Caco-2 (cell line): Measurements from ENCODE around the gene SLC35F1. TPM values are rescaled to one million over a fixed set of nuclear protein-coding genes. Genes with fewer than 3 reads are reported as not detected.

Source experiments
- BruUV-seq: library from RNA; stranded (reverse); fragments of 400-500 nt; replicated peaks from 2 replicates; lab custom pipeline; 2021; lab: Mats Ljungman, UMichigan
- CTCF ChIA-PET: fragments of 300-600 bp; sonication (Branson Sonifier 250); formaldehyde crosslinking; loops from one replicate; lab custom pipeline; 2022; ENCODE audit warnings: antibody characterized with exemption; lab: Charles Lee
- POLR2A ChIA-PET: fragments of 300-600 bp; sonication (Branson Sonifier 250); formaldehyde crosslinking; loops from one replicate; lab custom pipeline; 2022; ENCODE audit warnings: antibody characterized with exemption; lab: Charles Lee
- DNase-seq, 2 experiments: peaks; one replicate each; pipeline versions ENCODE4 v3.0.0 to v3.0.0-alpha.2; 2020 to 2022
- H3K27me3 ChIP-seq: replicated peaks from 2 replicates; pipeline ENCODE4 v1.6.0; 2011; ENCODE audit warnings: low read length; ENCODE audit not compliant: control insufficient read depth, insufficient read depth
- H3K36me3 ChIP-seq: 2 replicates; pipeline ENCODE4 v1.5.1; 2011; ENCODE audit warnings: low read length; ENCODE audit not compliant: control insufficient read depth, insufficient read depth
- H3K4me1 ChIP-seq: fragments of 250-450 bp; sonication (Bioruptor Pico); 2 replicates; pipeline ENCODE4 v1.5.1; 2020; ENCODE audit warnings: mild to moderate bottlenecking
- H3K4me3 ChIP-seq: 2 replicates; pipeline ENCODE4 v1.5.1; 2011; ENCODE audit warnings: low read depth, mild to moderate bottlenecking, control low read depth, low read length
- H3K9me3 ChIP-seq: fragments of 250-450 bp; sonication (Bioruptor Pico); 2 replicates; pipeline ENCODE4 v1.5.1; 2020; ENCODE audit warnings: mild to moderate bottlenecking, moderate library complexity
- H3K27ac Mint-ChIP-seq: one replicate; pipeline ENCODE4 v1.8.0; 2022; ENCODE audit warnings: mixed read lengths; ENCODE audit not compliant: unreplicated experiment
- H3K27me3 Mint-ChIP-seq: one replicate; pipeline ENCODE4 v1.8.0; 2022; ENCODE audit warnings: mixed read lengths; ENCODE audit not compliant: insufficient read depth, unreplicated experiment
- H3K36me3 Mint-ChIP-seq: one replicate; pipeline ENCODE4 v1.8.0; 2022; ENCODE audit warnings: mild to moderate bottlenecking, mixed read lengths; ENCODE audit not compliant: insufficient read depth, unreplicated experiment
- H3K4me1 Mint-ChIP-seq: one replicate; pipeline ENCODE4 v1.8.0; 2022; ENCODE audit warnings: low read depth, mixed read lengths; ENCODE audit not compliant: unreplicated experiment
- H3K4me3 Mint-ChIP-seq: one replicate; pipeline ENCODE4 v1.8.0; 2022; ENCODE audit warnings: mild to moderate bottlenecking, moderate library complexity, mixed read lengths; ENCODE audit not compliant: unreplicated experiment
- H3K9me3 Mint-ChIP-seq: one replicate; pipeline ENCODE4 v1.8.0; 2022; ENCODE audit warnings: mixed read lengths; ENCODE audit not compliant: unreplicated experiment
- intact Hi-C: fragments of 100-400 bp; cut with micrococcal nuclease; formaldehyde crosslinking; loops from one replicate; pipeline ENCODE4 v1.10.0; 2022; ENCODE audit not compliant: unreplicated experiment
- total RNA-seq: library from RNA; stranded (reverse); gene quantifications from 2 replicates; pipeline ENCODE4 v1.2.3, GENCODE V29; 2022
- TF ChIP-seq, protein P1 (sequence below), 2 experiments: fragments of 200-600 bp in 1 of 2; IDR thresholded peaks; 1 replicate in 1 of 2; 2 replicates in 1 of 2; pipeline versions ENCODE4 v1.5.1 to v1.8.0; 2011 to 2022; ENCODE audit warnings: antibody characterized with exemption in 1 of 2, control low read depth in 1 of 2, inconsistent platforms in 1 of 2, low read depth in 1 of 2, low read length in 1 of 2, mild to moderate bottlenecking in 1 of 2, moderate library complexity in 1 of 2; ENCODE audit not compliant: insufficient read depth in 1 of 2, severe bottlenecking in 1 of 2, unreplicated experiment in 1 of 2

SLC35F1 gene
- total RNA-seq, 1 experiment from 2014 or later, result not detected

GRCh38 chr6:118269659-118270058 lies 362.6 kb downstream of the SLC35F1 start:
- no peaks in the 10 kb centered on the region for H3K9me3 ChIP-seq
- Mint-ChIP-seq H3K27ac (no peak overlapping the region), H3K9me3 (no peaks in the 10 kb centered on the region), H3K27me3 (peaks cover 3% of the 10 kb centered on the region), H3K36me3 (no peaks in the 10 kb centered on the region), H3K4me3 (no peak overlapping the region), H3K4me1 (no peaks in the 10 kb centered on the region)
- BruUV-seq, result no TSS peak
- TF ChIP-seq, protein P1, sequence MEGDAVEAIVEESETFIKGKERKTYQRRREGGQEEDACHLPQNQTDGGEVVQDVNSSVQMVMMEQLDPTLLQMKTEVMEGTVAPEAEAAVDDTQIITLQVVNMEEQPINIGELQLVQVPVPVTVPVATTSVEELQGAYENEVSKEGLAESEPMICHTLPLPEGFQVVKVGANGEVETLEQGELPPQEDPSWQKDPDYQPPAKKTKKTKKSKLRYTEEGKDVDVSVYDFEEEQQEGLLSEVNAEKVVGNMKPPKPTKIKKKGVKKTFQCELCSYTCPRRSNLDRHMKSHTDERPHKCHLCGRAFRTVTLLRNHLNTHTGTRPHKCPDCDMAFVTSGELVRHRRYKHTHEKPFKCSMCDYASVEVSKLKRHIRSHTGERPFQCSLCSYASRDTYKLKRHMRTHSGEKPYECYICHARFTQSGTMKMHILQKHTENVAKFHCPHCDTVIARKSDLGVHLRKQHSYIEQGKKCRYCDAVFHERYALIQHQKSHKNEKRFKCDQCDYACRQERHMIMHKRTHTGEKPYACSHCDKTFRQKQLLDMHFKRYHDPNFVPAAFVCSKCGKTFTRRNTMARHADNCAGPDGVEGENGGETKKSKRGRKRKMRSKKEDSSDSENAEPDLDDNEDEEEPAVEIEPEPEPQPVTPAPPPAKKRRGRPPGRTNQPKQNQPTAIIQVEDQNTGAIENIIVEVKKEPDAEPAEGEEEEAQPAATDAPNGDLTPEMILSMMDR (IDR thresholded peaks at IDR 0.05; ENCODE audit: insufficient read depth in 1 of 2, low read depth in 1 of 2, low read length in 1 of 2, severe bottlenecking in 1 of 2, unreplicated experiment in 1 of 2), result no peak
- no peaks in the 10 kb centered on the region for H3K36me3 ChIP-seq
- ChIA-PET POLR2A (no interaction called here), CTCF (no interaction called here)
- H3K27me3 ChIP-seq, result no peaks in the 10 kb centered on the region
- H3K4me1 ChIP-seq, result no peaks in the 10 kb centered on the region
- no peak overlapping the region for H3K4me3 ChIP-seq
- DNase-seq, result no peak
- intact Hi-C loops, result no loop called here

DNA sequence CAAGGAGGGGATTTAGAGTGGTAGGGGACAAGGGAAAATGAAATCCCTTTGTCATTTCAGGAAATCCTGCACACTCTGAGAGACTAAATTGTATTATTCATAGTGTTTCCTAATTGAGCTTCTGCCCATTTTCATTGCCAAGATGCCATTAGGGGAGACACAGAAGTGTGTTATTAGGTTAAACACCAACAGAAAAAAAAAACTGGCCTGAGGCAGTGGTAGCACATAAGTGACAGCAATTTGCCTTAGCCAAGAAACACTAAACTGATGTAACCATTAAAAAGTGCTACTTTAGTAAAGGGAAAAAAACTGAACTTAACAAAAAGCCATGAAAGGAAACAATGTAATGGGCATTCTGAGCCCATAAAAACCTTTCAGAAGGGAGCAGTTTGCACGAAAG lies 370.6 kb downstream of the SLC35F1 start:
- Mint-ChIP-seq H3K27ac (no peak overlapping the region), H3K27me3 (peaks cover 4% of the 10 kb centered on the region), H3K36me3 (no peaks in the 10 kb centered on the region), H3K9me3 (no peaks in the 10 kb centered on the region), H3K4me1 (no peaks in the 10 kb centered on the region), H3K4me3 (no peak overlapping the region)
- H3K27me3 ChIP-seq, result no peaks in the 10 kb centered on the region
- no peaks in the 10 kb centered on the region for H3K9me3 ChIP-seq
- DNase-seq, result no peak
- TF ChIP-seq, protein P1 (IDR thresholded peaks at IDR 0.05; ENCODE audit: insufficient read depth in 1 of 2, low read depth in 1 of 2, low read length in 1 of 2, severe bottlenecking in 1 of 2, unreplicated experiment in 1 of 2), result no peak
- H3K36me3 ChIP-seq, result no peaks in the 10 kb centered on the region
- intact Hi-C loops, result no loop called here
- ChIA-PET CTCF (no interaction called here), POLR2A (no interaction called here)
- H3K4me3 ChIP-seq, result no peak overlapping the region
- no peaks in the 10 kb centered on the region for H3K4me1 ChIP-seq
- BruUV-seq, result no TSS peak

- no peaks in the 10 kb centered on the region for H3K36me3 ChIP-seq
- no peaks in the 10 kb centered on the region for H3K9me3 ChIP-seq
- Mint-ChIP-seq H3K27ac (no peak overlapping the region), H3K27me3 (peaks cover 9% of the 10 kb centered on the region), H3K9me3 (no peaks in the 10 kb centered on the region), H3K36me3 (no peaks in the 10 kb centered on the region), H3K4me1 (no peaks in the 10 kb centered on the region), H3K4me3 (no peak overlapping the region)
- ChIA-PET CTCF (no interaction called here), POLR2A (no interaction called here)
- no peak overlapping the region for H3K4me3 ChIP-seq
- no peaks in the 10 kb centered on the region for H3K4me1 ChIP-seq
- no TSS peak for BruUV-seq
- no peaks in the 10 kb centered on the region for H3K27me3 ChIP-seq
- TF ChIP-seq, protein P1 (IDR thresholded peaks at IDR 0.05; ENCODE audit: insufficient read depth in 1 of 2, low read depth in 1 of 2, low read length in 1 of 2, severe bottlenecking in 1 of 2, unreplicated experiment in 1 of 2), result no peak
- intact Hi-C loops, result no loop called here
- DNase-seq, result no peak
These were observed 373.1 kb downstream of the SLC35F1 start for GRCh38 chr6:118280210-118280609.
